ENCODE results near the gene KIF11. TPM values are rescaled to one million over a fixed set of nuclear protein-coding genes. Genes with fewer than 3 reads are reported as not detected.

The KIF11 gene
- total and polyA plus RNA-seq, 2 of the 13 experiments (the other 11 are each of a cell fraction or from before 2014, with no cell fraction given), result 8.7 to 38.4 TPM

GRCh38 chr10:92569071-92569470, 23.9 kb upstream of the KIF11 start:
- H3K4me1 ChIP-seq (ENCODE audit: insufficient read depth, low read length), result peaks cover 38% of the 10 kb centered on the region
- H2AFZ ChIP-seq (ENCODE audit: low read length), result no peak overlapping the region
- H3K4me3 ChIP-seq (replicated peaks in 1 of 3; ENCODE audit: insufficient read depth in 1 of 3, low read depth in 2 of 3, low read length in 3 of 3), result no peak overlapping the region
- no peak for DNase-seq (ENCODE audit: low spot score)
- POLR2A ChIA-PET, result no interaction called here
- H3K9ac ChIP-seq (ENCODE audit: insufficient read depth, low read depth, low read length), result no peak overlapping the region
- no peak for ATAC-seq
- 93% methylated on average over 2 of the region's 2 CpGs for WGBS (ENCODE audit: low lambda C conversion rate)
- in situ Hi-C loops (cut with HindIII; ENCODE audit: extremely low pct_ligation_motif_present, low pct_unique_long_range_greater_than_20kb) (no loop called here), intact Hi-C loops (cut with micrococcal nuclease; ENCODE audit: unreplicated experiment) (no loop called here)
- no peaks in the 10 kb centered on the region for H4K20me1 ChIP-seq (ENCODE audit: insufficient read depth, low read length)
- H3K4me2 ChIP-seq (ENCODE audit: low read depth, low read length), result no peak overlapping the region
- peaks cover 0 to 12% of the 10 kb centered on the region in 2 experiments; a peak in 3 of 5 replicates for H3K36me3 ChIP-seq (replicated peaks in 1 of 2; ENCODE audit: control insufficient read depth in 1 of 2, insufficient read depth in 2 of 2, low read length in 2 of 2)
- H3K27me3 ChIP-seq (ENCODE audit: control insufficient read depth in 1 of 2, insufficient read depth in 2 of 2, low read length in 2 of 2), result no peaks in the 10 kb centered on the region; a peak in 1 of 5 replicates
- CTCF ChIA-PET (ENCODE audit: low intra/inter-chr PET ratio, low total read pairs), result no interaction called here
- H3K27ac ChIP-seq (ENCODE audit: extremely low read length, insufficient read depth, low read length), result no peak overlapping the region
- FAIRE-seq, result no peak
- TF ChIP-seq FLYWCH1 (CRISPR knock-in tag; IDR thresholded peaks at IDR 0.05) (no peak), REPIN1 (CRISPR knock-in tag; IDR thresholded peaks at IDR 0.05; ENCODE audit: borderline replicate concordance, low read depth) (no peak), ZNF773 (CRISPR knock-in tag; IDR thresholded peaks at IDR 0.05; ENCODE audit: borderline replicate concordance) (no peak), ZNF205 (CRISPR knock-in tag; IDR thresholded peaks at IDR 0.05) (no peak), ZNF816 (CRISPR knock-in tag; IDR thresholded peaks at IDR 0.05; ENCODE audit: borderline replicate concordance) (no peak), E2F1 (CRISPR knock-in tag; IDR thresholded peaks at IDR 0.05) (no peak), ZNF367 (CRISPR knock-in tag; IDR thresholded peaks at IDR 0.05; ENCODE audit: borderline replicate concordance) (no peak), ZNF180 (CRISPR knock-in tag; IDR thresholded peaks at IDR 0.05; ENCODE audit: borderline replicate concordance, low read depth) (no peak), ZNF646 (CRISPR knock-in tag; IDR thresholded peaks at IDR 0.05) (no peak), CREM (IDR thresholded peaks at IDR 0.05) (no peak), CREM (CRISPR knock-in tag; IDR thresholded peaks at IDR 0.05) (no peak), RBFOX2 (IDR thresholded peaks at IDR 0.05; ENCODE audit: low read depth, low read length) (no peak), CCDC6 (CRISPR knock-in tag; IDR thresholded peaks at IDR 0.05) (no peak), MIXL1 (CRISPR knock-in tag; IDR thresholded peaks at IDR 0.05) (no peak)
- H3K79me2 ChIP-seq (ENCODE audit: insufficient read depth, low read length), result peaks cover 71% of the 10 kb centered on the region
- H3K9me3 ChIP-seq (ENCODE audit: low read length), result no peaks in the 10 kb centered on the region
- BruUV-seq (replicated peaks), result no TSS peak

Data from HepG2 (cell line).